MM.1S (cell line): Measurements from ENCODE around the gene OSBP2.

Source experiments
- DNase-seq: peaks from one replicate; pipeline ENCODE4 v3.0.0-alpha.2; 2015
- H2AFZ ChIP-seq: fragments of 300-600 bp; sonication (generic); 2 replicates; pipeline ENCODE4 v1.6.0; 2016; ENCODE audit warnings: antibody characterized with exemption, low read length
- H3F3A ChIP-seq: fragments of 300-600 bp; sonication (generic); 2 replicates; pipeline ENCODE4 v1.6.1; 2016; ENCODE audit warnings: mild to moderate bottlenecking, antibody characterized with exemption, low read length, moderate library complexity, mixed read lengths; ENCODE audit not compliant: insufficient read depth
- H3K27ac ChIP-seq: fragments of 300-600 bp; sonication (generic); 2 replicates; pipeline ENCODE4 v1.5.1; 2016; ENCODE audit warnings: mild to moderate bottlenecking, low read length
- H3K27me3 ChIP-seq: fragments of 300-600 bp; sonication (generic); replicated peaks from 2 replicates; pipeline ENCODE4 v1.6.0; 2016; ENCODE audit warnings: low read length; ENCODE audit not compliant: insufficient read depth
- H3K36me3 ChIP-seq: fragments of 300-600 bp; sonication (generic); replicated peaks from 2 replicates; pipeline ENCODE4 v1.6.1; 2016; ENCODE audit warnings: mild to moderate bottlenecking, low read length, mixed read lengths; ENCODE audit not compliant: insufficient read depth
- H3K4me1 ChIP-seq: fragments of 300-600 bp; sonication (generic); 2 replicates; pipeline ENCODE4 v1.6.1; 2016; ENCODE audit warnings: low read length, mixed read lengths
- H3K4me2 ChIP-seq: fragments of 300-600 bp; sonication (generic); 2 replicates; pipeline ENCODE4 v1.6.0; 2016; ENCODE audit warnings: low read depth, low read length
- H3K4me3 ChIP-seq: fragments of 300-600 bp; sonication (generic); 2 replicates; pipeline ENCODE4 v1.5.1; 2016; ENCODE audit warnings: low read length, mixed read lengths
- H3K79me2 ChIP-seq: fragments of 300-600 bp; sonication (generic); 2 replicates; pipeline ENCODE4 v1.6.1; 2016; ENCODE audit warnings: mixed run types, low read length, mixed read lengths
- H3K9ac ChIP-seq: fragments of 300-600 bp; sonication (generic); 2 replicates; pipeline ENCODE4 v1.6.1; 2016; ENCODE audit warnings: low read length, mixed read lengths
- H3K9me2 ChIP-seq: fragments of 300-600 bp; sonication (generic); replicated peaks from 2 replicates; pipeline ENCODE4 v1.6.1; 2016; ENCODE audit warnings: mild to moderate bottlenecking, low read length, mixed read lengths; ENCODE audit not compliant: insufficient read depth
- H3K9me3 ChIP-seq: fragments of 300-600 bp; sonication (generic); replicated peaks from 2 replicates; pipeline ENCODE4 v1.6.1; 2016; ENCODE audit warnings: mild to moderate bottlenecking, low read length, mixed read lengths; ENCODE audit not compliant: insufficient read depth
- H4K20me1 ChIP-seq: fragments of 300-600 bp; sonication (generic); 2 replicates; pipeline ENCODE4 v1.6.1; 2016; ENCODE audit warnings: mild to moderate bottlenecking, low read length, moderate library complexity, mixed read lengths; ENCODE audit not compliant: insufficient read depth
- EZH2 ChIP-seq: fragments of 300-600 bp; sonication (generic); optimal IDR thresholded peaks from 2 replicates; pipeline ENCODE3; 2017; ENCODE audit warnings: low read depth, mild to moderate bottlenecking, antibody characterized with exemption, low read length, mixed read lengths
- EZH2phosphoT487 ChIP-seq: fragments of 300-600 bp; sonication (generic); IDR thresholded peaks from 2 replicates; pipeline ENCODE4 v1.6.1; 2018; ENCODE audit warnings: antibody characterized with exemption, low read length
- TF ChIP-seq, protein P1 (sequence below): fragments of 300-600 bp; sonication (generic); IDR thresholded peaks from 2 replicates; pipeline ENCODE4 v1.5.1; 2016; ENCODE audit warnings: antibody characterized with exemption, low read length, mixed read lengths

Gene OSBP2

DNA sequence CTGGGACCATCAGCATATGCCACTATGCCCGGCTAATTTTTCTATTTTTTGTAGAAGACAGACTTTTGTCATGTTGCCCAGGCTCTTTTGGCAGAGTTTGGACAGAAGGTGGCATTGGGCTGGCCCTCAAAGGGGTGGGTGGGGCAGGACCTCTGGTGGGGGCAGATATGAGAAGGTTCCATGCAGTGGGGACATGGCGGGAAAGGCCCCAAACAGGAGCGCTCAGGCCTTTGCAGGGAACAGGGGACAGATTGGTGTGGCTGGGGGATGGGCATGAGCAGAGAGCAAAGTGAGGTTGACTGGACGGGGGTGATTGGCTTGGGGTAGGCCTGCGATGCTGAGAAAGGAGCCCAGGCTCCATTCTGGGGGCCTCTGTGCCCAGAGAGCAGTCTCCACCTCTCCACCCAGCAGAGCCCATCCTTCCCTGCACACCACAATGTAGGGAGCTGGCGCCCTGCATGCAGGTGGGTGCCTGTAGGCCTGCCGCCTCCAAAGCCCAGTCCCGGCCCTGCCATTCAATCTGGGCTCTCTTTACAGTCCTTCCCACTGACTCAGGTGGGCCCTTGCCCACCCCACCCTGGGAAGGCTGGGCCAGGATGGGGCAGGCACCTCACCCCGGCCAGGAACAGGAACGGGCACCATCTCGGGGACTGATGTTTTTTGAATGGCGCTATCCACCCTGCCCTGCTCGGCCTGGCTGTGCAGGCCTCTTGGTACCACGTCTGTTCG is 175.2 kb downstream of the OSBP2 start:
- Histone ChIP-seq H3K4me2 (no peak overlapping the region), H2AFZ (no peak overlapping the region)

DNA sequence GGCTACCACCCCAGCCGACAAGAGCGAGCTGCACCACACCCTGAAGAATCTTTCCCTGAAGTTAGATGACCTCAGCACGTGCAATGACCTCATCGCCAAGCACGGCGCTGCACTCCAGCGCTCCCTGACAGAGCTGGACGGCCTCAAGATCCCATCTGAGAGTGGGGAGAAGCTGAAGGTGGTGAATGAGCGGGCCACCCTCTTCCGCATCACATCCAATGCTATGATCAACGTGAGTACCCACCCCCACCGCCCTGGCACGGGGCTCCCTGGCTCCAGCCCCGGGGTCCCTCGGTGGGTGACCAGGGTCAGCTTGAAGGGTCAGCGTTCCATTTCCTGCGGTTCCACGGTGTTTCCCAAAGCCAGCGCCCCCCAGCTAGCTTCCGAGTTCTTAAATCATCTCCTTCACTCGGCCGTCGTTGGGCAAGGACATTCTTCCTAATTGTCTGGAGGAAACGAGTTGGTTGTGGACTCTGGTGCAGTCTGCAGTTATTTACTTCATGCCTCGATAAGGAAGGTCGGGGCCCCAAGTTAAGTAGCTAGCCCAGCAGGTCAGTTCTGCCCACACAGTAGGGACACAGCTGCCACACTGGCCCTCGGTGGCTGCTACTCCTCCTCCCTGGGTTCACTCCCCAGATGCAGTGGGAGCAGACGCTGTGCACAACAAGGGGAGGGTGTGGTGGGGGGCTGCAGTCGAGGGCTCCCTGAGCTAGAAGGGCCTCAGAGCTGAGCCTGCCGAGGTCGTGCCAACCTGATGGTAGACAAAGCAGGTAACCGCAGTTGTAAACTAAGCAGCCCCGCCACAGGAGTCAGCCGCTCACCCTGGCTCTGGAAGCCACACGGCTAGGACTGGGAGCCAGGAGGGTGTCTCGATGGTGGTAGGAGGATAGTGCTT is 176.0 kb downstream of the OSBP2 start:
- Histone ChIP-seq H3F3A (no peaks in the 10 kb centered on the region), H3K9me2 (no peaks in the 10 kb centered on the region), H3K36me3 (no peaks in the 10 kb centered on the region), H3K4me3 (no peak overlapping the region), H3K9me3 (no peaks in the 10 kb centered on the region), H3K9ac (no peak overlapping the region), H3K79me2 (no peaks in the 10 kb centered on the region), H3K27ac (no peak overlapping the region), H3K4me2 (no peak overlapping the region), H3K27me3 (no peaks in the 10 kb centered on the region), H3K4me1 (no peaks in the 10 kb centered on the region), H2AFZ (no peak overlapping the region), H4K20me1 (no peaks in the 10 kb centered on the region; the same call in 1 of the 2 replicates)
- TF ChIP-seq EZH2 (no peak), EZH2phosphoT487 (no peak)
- TF ChIP-seq, protein P1, sequence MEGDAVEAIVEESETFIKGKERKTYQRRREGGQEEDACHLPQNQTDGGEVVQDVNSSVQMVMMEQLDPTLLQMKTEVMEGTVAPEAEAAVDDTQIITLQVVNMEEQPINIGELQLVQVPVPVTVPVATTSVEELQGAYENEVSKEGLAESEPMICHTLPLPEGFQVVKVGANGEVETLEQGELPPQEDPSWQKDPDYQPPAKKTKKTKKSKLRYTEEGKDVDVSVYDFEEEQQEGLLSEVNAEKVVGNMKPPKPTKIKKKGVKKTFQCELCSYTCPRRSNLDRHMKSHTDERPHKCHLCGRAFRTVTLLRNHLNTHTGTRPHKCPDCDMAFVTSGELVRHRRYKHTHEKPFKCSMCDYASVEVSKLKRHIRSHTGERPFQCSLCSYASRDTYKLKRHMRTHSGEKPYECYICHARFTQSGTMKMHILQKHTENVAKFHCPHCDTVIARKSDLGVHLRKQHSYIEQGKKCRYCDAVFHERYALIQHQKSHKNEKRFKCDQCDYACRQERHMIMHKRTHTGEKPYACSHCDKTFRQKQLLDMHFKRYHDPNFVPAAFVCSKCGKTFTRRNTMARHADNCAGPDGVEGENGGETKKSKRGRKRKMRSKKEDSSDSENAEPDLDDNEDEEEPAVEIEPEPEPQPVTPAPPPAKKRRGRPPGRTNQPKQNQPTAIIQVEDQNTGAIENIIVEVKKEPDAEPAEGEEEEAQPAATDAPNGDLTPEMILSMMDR, result no peak
- no peak for DNase-seq

More for the DNA sequence above, 175.2 kb downstream of the OSBP2 start:
- Histone ChIP-seq H3K27me3 (no peaks in the 10 kb centered on the region), H3F3A (no peaks in the 10 kb centered on the region), H3K79me2 (no peaks in the 10 kb centered on the region), H3K27ac (no peak overlapping the region), H3K9me3 (no peaks in the 10 kb centered on the region), H4K20me1 (no peaks in the 10 kb centered on the region; the same call in 1 of the 2 replicates), H3K9ac (no peak overlapping the region), H3K36me3 (no peaks in the 10 kb centered on the region), H3K9me2 (no peaks in the 10 kb centered on the region), H3K4me1 (no peaks in the 10 kb centered on the region), H3K4me3 (no peak overlapping the region)
- DNase-seq, result no peak
- TF ChIP-seq, protein P1, result no peak
- no peak for TF ChIP-seq EZH2

DNA sequence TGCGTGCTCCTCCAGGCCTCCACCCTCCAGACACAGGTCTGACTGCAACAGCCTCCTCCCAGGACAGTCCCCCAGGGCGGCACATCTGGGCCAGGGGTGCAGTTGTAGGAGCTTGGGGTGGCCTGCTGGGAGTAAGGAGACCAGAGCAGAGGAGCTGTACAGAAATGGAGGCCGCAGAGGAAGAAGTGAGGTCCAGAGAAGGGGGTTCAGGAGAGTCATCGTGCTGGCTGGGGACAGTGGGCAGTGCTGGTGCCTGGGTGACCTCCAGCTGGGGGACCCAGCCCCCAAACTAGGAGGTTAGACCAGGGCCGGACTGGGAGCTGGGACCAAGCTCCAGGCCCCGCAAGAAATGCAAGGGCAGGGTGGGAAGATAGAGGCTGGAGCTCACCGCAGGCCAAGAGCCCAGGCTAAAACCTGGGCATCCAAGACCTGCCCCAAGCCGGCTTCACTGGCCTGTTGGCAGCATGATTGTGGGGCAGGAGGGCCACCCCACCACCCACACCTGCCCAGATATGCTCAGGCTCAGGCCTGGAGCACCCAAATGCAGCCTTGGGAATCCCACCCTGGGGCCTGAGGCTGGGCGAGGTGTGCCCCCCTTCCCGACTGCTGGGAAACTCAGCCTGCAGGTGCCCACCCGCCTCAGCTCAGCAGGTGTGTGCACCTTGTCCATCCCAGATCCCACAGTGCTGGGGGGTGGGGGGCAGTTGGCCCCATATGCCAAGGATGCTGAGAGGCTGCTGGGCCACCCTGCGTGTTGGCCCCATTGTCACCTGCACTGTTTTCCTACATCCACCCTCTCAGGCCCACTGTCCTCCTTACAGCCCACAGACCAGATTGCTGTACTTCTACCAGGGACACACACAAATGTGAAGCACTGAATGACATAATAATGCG is 177.0 kb downstream of the OSBP2 start:
- no peak overlapping the region for H3K4me3 ChIP-seq
- no peaks in the 10 kb centered on the region for H3K4me1 ChIP-seq
- H3K9me3 ChIP-seq, result no peaks in the 10 kb centered on the region
- H3K4me2 ChIP-seq, result no peak overlapping the region
- H3K27ac ChIP-seq, result no peak overlapping the region
- no peaks in the 10 kb centered on the region for H3F3A ChIP-seq
- TF ChIP-seq EZH2phosphoT487, result no peak
- TF ChIP-seq, protein P1, result no peak
- no peak for TF ChIP-seq EZH2
- H4K20me1 ChIP-seq, result no peaks in the 10 kb centered on the region; the same call in 1 of the 2 replicates
- H3K36me3 ChIP-seq, result no peaks in the 10 kb centered on the region
- H3K27me3 ChIP-seq, result no peaks in the 10 kb centered on the region
- DNase-seq, result no peak
- no peaks in the 10 kb centered on the region for H3K79me2 ChIP-seq
- no peak overlapping the region for H2AFZ ChIP-seq
- no peaks in the 10 kb centered on the region for H3K9me2 ChIP-seq
- no peak overlapping the region for H3K9ac ChIP-seq
